ENCODE data around the gene PRSS21.

Gene PRSS21

GRCh38 chr16:2779978-2780898 lies 36.8 kb upstream of the PRSS21 start:
- no peak for DNase-seq

- no peak for DNase-seq
Measured at GRCh38 chr16:2782583-2783351, 34.3 kb upstream of the PRSS21 start.

DNA sequence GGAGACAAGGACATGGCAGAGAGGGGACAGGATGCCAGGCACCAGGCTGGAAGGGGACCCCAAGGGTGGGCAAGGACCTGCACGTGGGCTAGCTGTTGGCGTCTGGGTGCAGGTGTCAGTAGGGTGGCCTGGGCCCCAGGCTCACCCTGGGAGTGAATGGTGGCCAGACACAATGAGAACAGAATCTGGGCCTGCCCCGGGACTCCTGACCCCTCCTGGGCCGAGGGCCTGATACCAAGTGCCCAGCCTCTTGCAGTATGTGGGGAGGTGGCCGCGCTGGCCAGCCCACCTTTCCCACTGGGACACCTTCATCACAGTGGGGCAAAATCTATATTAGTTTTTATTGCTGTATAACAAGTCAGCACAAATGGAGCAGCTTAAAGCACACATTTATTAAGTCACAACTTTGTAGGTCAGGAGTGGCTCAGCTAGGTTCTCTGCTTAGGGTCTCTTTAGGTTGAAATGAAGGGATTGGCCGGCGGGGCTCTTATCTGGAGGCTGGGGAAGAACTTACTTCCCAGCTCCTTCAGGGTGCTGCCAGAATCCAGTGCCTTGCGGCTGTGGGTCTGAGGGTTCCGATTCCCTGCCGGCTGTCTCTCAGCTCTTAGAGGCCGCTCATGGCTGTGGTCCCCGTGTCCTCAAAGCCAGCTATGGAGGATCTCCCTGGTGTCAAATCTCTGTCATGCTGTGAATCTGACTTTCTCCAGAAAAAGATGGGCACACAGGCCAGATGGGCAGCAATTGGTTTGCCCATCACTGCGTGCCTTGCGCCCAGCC lies 33.3 kb upstream of the PRSS21 start:
- no peak for DNase-seq

DNA sequence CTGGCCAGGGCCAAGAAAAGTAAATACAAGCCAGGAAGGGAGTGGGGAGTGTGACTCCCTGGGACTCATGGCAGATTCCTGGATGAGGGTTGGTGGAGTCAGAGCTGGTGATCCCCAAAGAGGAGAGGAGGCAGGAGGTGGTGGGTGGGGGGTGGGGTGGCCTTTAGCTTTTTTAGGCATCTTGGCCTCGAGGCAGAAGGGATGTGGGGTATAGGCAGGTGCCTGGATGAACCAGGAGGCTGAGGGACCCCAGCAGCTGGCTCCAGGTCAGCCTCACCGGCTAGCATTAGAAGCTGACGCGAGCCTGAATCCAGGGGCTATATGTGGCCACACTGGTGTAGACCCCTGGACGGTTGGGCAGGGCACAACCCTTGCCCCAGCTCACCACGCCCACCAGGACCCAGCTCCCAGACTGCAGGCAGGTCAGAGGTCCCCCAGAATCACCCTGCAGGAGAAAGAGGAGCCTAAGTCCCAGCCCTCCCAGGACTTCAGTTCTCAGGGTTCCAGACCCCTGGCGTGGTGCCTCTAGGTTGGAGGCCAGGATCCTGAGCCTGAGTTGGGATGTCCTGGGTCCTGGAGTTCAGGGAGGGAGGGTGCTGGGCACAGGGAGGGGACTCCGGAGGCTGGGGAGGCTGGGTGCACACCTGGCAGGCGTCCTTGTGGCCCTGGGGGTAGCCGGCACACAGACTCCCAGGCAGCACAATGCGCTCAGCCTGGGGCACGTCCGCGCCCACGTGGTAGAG lies 32.5 kb upstream of the PRSS21 start:
- DNase-seq = no peak

DNA sequence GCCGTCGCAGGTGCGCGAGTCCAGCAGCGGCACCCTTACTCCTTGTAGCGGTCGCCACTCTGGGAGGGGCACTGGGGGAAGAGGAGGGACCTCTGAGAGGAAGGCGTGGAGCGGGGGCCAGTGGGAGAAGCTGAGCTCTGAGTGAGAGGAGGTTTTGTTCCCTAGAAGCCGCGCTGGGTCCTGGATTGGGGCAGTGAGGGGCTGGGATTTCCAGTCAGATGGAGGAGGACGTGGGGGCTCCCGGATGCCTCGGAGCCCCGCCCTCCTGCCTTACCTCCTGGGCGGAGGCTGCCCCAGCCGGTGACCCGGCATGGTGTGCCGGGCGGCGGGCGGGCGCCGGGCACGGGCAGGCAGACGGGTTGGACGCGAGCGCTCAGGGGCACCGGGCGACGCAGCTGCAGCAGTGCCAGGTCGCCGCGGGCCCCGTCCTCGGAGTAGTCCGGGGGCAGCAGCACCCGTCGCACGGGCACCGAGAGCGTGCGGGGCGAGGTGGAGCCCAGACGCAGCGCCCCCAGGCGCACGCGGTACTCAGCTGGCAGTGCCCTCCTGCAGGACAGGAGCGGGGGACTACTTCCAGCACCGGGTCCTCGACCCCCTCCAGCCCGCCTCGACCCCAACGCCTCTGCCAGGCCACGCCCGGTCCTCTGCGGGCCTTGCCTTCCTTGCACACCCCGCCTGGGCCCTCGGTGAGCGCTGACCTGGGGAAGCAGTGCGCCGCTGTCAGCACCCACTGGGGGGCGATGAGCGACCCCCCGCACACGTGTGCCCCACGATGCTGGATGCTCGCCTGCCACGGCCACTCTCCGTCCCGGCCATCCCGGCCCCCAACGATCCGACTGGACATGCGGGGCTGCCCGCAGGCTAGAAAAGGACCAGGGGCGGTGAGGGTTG lies 31.7 kb upstream of the PRSS21 start:
- no peak for DNase-seq

GRCh38 chr16:2786061-2786825 lies 30.8 kb upstream of the PRSS21 start:
- DNase-seq = no peak

DNA sequence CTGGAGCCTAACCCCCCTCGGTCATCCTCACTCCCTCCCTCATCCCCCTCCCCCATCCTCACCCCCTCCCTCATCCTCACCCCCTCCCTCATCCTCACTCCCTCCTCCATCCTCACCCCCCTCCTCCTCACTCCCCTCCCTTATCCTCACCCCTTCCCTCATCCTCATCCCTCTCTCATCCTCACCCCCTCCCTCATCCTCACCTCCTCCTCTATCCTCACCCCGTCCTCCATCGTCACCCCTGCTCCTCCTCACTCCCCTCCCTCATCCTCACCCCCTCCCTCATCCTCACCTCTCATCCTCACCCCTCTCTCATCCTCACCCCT lies 30.2 kb upstream of the PRSS21 start:
- no peak for DNase-seq

DNA sequence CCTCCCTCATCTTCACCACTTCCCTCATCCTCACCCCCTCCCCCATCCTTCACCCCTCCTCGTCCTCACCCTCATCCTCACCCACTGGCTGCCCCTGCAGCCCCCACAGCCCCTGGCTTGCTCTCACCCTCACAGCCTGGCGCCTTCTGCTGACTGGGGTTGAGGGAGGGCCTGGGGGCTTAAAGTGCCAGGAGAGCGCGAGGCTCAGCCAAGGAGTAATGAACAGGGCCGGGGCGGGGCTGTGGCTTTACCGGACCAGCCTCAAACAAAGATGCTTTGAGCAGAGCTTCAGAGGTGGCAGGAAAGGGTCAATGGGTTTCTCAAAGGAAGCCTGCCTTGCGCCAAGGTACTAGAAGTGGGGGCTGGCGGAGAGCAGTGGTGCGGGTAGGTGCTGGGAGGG lies 29.6 kb upstream of the PRSS21 start, which contains the start of gene PRSS33:
PRSS33 (minus strand) TSS at position 155 of the 400 bp plus-strand sequence. CDS start 1,013 bp downstream, outside the sequence.
- DNase-seq = no peak

GRCh38 chr16:2787961-2788360 lies 29.1 kb upstream of the PRSS21 start:
- DNase-seq = no peak

DNA sequence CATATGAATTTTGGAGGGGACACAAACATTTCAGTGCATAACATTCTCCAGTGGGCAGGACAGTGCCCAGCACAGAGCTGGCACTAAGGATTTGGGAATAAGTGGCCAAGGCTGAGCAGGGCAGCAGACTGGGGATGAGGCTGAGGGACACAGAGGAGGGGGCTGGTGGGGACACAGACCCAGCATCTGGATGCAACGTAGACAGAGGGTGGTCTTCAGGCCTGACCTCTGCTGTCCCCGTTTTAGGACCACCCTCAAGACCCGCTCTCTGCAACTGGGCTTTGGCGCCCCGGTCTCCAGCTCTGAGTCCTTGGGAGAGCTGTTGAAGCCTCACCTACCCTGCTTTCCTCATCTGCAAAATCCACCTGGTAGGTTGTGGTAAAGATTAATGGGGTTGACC lies 26.4 kb upstream of the PRSS21 start:
- no peak for DNase-seq

DNA sequence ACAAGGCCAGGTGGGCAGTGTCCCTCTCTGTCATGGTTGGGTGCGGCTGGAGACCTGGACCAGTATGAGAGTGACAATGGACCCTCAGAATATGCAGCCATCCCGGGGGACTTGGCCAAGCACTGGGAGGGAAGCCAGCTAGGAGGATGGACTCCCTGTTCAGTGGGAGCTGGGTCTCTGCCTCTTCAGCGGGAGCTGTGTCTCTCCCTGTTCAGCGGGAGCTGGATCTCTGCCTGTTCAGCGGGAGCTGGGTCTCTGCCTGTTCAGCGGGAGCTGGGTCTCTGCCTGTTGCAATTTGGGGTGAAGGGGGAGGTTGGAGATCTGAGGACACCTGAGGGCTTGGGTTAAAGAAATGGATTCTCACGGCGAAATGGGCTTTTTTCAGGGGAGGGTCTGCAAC lies 25.9 kb upstream of the PRSS21 start:
- DNase-seq = no peak

GRCh38 chr16:2792940-2793339 lies 24.1 kb upstream of the PRSS21 start:
- no peak for DNase-seq

DNA sequence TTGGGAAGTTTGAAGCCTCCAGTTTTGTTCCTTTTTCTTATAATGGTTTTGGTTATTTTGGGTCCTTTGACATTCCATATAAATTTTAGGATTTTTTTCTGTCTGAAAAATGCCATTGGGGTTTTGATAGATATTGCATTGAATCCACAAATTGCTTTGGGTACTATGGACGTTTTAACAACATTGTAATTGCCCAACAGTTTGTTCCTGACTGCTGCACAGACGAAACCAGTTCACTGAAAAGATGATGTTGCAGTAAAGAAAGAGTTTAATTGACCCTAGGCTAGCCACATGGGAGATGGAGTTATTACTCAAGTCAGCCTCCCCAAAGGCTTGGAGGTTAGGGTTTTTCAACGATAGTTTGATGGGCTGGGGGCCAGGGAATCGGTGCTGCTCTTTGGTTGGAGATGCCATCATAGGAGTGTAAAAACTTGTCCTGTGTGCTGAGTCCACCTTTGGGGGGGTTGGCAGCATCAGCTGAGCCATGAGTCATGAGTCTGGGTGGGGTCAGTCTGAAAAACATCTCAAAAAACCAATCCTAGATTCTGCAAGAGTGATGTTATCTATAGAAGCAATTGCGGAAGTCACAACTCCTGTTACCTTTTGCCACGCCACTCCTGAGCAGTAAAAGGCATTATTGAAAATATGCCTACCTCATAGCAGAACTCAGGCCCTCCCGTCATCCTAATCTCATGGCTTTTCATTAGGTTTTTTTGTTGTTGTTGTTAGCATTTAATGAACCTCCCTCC lies 21.5 kb upstream of the PRSS21 start:
- DNase-seq = no peak

GRCh38 chr16:2798723-2799204 lies 18.3 kb upstream of the PRSS21 start:
- DNase-seq = no peak

DNA sequence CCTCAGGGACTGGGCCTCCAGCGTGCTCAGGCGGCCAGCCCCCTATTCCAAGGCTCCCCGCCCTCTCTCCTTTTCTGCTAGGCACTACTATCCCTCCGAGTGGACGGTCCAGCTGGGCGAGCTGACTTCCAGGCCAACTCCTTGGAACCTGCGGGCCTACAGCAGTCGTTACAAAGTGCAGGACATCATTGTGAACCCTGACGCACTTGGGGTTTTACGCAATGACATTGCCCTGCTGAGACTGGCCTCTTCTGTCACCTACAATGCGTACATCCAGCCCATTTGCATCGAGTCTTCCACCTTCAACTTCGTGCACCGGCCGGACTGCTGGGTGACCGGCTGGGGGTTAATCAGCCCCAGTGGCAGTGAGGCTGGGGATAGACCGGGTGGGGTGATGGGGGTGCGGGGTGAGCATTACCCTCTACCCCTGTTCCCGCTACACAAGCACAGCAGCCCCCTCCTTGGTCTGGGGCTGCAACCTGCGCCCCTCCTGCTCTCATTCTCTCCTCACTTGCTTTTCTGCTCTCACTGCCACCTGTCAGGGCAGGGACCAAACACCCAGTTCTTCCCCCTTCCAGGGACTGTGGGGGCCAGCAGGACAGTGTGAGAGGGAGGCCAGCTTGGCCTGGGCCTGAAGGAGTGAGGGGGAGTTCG lies 17.7 kb upstream of the PRSS21 start:
- no peak for DNase-seq

DNA sequence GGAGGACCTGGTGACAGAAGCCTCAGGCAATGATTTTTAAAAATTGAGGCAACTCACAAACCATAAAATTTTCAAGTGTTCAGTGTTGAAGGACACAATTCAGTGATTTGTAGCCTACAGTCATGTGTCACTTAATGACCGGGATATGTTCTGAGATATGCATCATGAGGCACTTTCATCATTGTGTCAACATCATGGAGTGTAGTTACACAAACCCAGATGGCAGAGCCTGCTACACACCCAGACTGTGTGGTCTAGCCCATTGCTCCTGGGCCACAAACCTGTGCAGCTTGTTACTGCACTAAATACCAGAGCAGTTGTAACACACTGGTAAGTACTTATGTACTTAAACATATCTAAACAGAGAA lies 17.2 kb upstream of the PRSS21 start:
- DNase-seq = no peak

GRCh38 chr16:2803545-2804195 lies 13.4 kb upstream of the PRSS21 start:
- DNase-seq = no peak

- DNase-seq = no peak
Measured at GRCh38 chr16:2804728-2805127, 12.3 kb upstream of the PRSS21 start.

DNA sequence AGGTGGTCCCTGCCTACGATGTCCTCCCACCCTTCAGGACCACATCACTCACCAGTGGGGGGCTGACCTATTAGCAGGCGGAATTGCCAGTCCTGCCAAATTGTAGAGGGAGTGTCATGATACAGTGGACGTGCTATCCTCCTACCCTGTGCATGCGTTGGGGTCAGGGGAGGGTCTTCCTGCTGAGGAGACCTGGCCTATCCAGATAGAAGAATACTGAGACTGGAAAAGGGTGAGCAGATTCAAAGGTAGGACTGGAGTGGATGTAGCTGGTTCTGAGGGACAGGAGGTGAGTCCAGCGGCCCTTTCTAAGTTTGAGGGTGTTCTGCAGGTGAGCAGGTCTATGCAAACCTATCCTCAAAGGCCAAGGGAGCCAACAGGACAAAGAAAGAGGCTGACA lies 10.8 kb upstream of the PRSS21 start:
- DNase-seq = no peak

Measured in hippocampal formation (tissue), 2 donors.